OCI-LY1 (cell line): ENCODE results near the gene DBNL.

Experiments used
- CTCF ChIP-seq: fragments of 200-600 bp; sonication (generic), shearing (Covaris generic); IDR thresholded peaks from 2 replicates; pipeline ENCODE4 v1.5.1; 2017; ENCODE audit warnings: mild to moderate bottlenecking, antibody characterized with exemption, low read length, moderate library complexity, mixed read lengths
- EZH2 ChIP-seq: fragments of 200-600 bp; sonication (generic), shearing (Covaris generic); IDR thresholded peaks from 2 replicates; pipeline ENCODE4 v1.8.0; 2017; ENCODE audit warnings: borderline replicate concordance, mixed run types, mild to moderate bottlenecking, antibody characterized with exemption, low read length, moderate library complexity, mixed read lengths

DNA sequence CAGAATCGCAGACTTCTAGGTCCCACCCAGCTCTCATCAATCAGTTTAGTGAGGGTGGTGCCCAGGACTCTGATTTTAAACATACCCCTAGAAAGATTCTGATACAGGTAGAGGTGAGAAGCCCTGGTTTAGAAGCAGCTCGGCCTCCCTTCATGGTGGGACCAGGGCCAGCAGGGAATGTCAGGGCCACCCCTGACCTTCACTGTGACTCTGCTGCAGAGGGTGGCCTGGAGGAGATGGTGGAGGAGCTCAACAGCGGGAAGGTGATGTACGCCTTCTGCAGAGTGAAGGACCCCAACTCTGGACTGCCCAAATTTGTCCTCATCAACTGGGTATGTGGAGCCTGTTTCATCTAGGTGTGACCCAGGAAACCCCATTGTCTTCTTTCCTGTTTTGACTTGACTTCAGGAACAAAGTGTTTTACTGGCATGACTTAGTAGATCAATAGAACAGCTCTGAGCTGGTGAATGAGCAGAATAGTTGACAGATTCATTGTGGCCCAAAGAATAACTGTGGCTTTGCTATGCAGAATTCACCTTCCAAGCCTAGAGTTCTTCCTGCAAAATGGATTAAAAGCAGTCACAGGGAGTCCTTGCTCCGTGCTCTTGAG lies 7.2 kb downstream of the DBNL start:
- TF ChIP-seq CTCF: no peak
- TF ChIP-seq EZH2: no peak
